ENCODE results near the gene C1orf21. TPM values are rescaled to one million over a fixed set of nuclear protein-coding genes. Genes with fewer than 3 reads are reported as not detected.

C1orf21 gene
- polyA plus RNA-seq, 1 donor (not counting 4 experiments of a cell fraction or from before 2014, with no cell fraction given): 44.3 TPM

GRCh38 chr1:184388319-184388889 lies 1.6 kb downstream of the C1orf21 start:
- dilution Hi-C loops (cut with MboI; ENCODE audit: extremely low pct_ligation_motif_present, low sequenced_read_pairs): no loop called here
- peak; percentile 54 for DNase-seq (ENCODE audit: low read depth, low spot score)
- Histone ChIP-seq H3K27ac (ENCODE audit: control insufficient read depth, insufficient read depth, low read length) (peak overlapping the region; percentile 92), H3K4me2 (ENCODE audit: control insufficient read depth, extremely low read depth, insufficient read depth, low read depth, low read length) (peak overlapping the region; percentile 97), H3K9ac (ENCODE audit: control insufficient read depth, extremely low read depth, insufficient read depth, low read length) (peak overlapping the region; percentile 85), H3K36me3 (ENCODE audit: control insufficient read depth in 2 of 2, extremely low read depth in 1 of 2, insufficient read depth in 2 of 2, low read length in 2 of 2) (no peaks in the 10 kb centered on the region), H3K27me3 (ENCODE audit: control insufficient read depth, extremely low read depth, insufficient read depth, low read length) (no peaks in the 10 kb centered on the region), H4K20me1 (ENCODE audit: control insufficient read depth, extremely low read depth, insufficient read depth, low read length) (no peaks in the 10 kb centered on the region), H3K9me1 (ENCODE audit: control insufficient read depth, extremely low read depth, insufficient read depth, low read length) (no peaks in the 10 kb centered on the region), H3K9me3 (ENCODE audit: control insufficient read depth, low read depth, low read length) (no peaks in the 10 kb centered on the region), H3K4me3 (ENCODE audit: control insufficient read depth in 2 of 3, extremely low read depth in 1 of 3, insufficient read depth in 2 of 3, low read depth in 1 of 3, low read length in 3 of 3) (peak overlapping the region; percentile 73 to 96 (median 96)), H2AFZ (ENCODE audit: control insufficient read depth, low read length) (peak overlapping the region; percentile 60), H3K79me2 (ENCODE audit: control insufficient read depth, insufficient read depth, low read length) (peaks cover 54% of the 10 kb centered on the region), H3K4me1 (ENCODE audit: control insufficient read depth, extremely low read depth, insufficient read depth, low read length) (peaks cover 55% of the 10 kb centered on the region)
- peak; percentile 91 for FAIRE-seq
- no peak for TF ChIP-seq EZH2 (IDR thresholded peaks at IDR 0.05; ENCODE audit: low read length)
- no peak for TF ChIP-seq CTCF (optimal IDR thresholded peaks at IDR 0.05 in 1 of 3, IDR thresholded peaks at IDR 0.05 in 1 of 3, conservative IDR thresholded peaks at IDR 0.05 in 1 of 3; ENCODE audit: extremely low read depth in 1 of 3, insufficient read depth in 2 of 3, low read length in 3 of 3)

GRCh38 chr1:184388971-184389370 lies 2.1 kb downstream of the C1orf21 start:
- H3K4me3 ChIP-seq (ENCODE audit: control insufficient read depth in 2 of 3, extremely low read depth in 1 of 3, insufficient read depth in 2 of 3, low read depth in 1 of 3, low read length in 3 of 3): peak overlapping the region; percentile 73 to 96 (median 96)
- FAIRE-seq: peak; percentile 9

More at GRCh38 chr1:184388971-184389370, 2.1 kb downstream of the C1orf21 start:
- H4K20me1 ChIP-seq (ENCODE audit: control insufficient read depth, extremely low read depth, insufficient read depth, low read length): no peaks in the 10 kb centered on the region
- H3K9ac ChIP-seq (ENCODE audit: control insufficient read depth, extremely low read depth, insufficient read depth, low read length): peak overlapping the region; percentile 85
- peaks cover 56% of the 10 kb centered on the region for H3K79me2 ChIP-seq (ENCODE audit: control insufficient read depth, insufficient read depth, low read length)
- H3K9me3 ChIP-seq (ENCODE audit: control insufficient read depth, low read depth, low read length): no peaks in the 10 kb centered on the region
- DNase-seq (ENCODE audit: low read depth, low spot score): no peak
- no peaks in the 10 kb centered on the region for H3K27me3 ChIP-seq (ENCODE audit: control insufficient read depth, extremely low read depth, insufficient read depth, low read length)
- H3K27ac ChIP-seq (ENCODE audit: control insufficient read depth, insufficient read depth, low read length): peak overlapping the region; percentile 92
- TF ChIP-seq CTCF (optimal IDR thresholded peaks at IDR 0.05 in 1 of 3, IDR thresholded peaks at IDR 0.05 in 1 of 3, conservative IDR thresholded peaks at IDR 0.05 in 1 of 3; ENCODE audit: extremely low read depth in 1 of 3, insufficient read depth in 2 of 3, low read length in 3 of 3) (no peak), EZH2 (IDR thresholded peaks at IDR 0.05; ENCODE audit: low read length) (no peak)
- no peak overlapping the region for H2AFZ ChIP-seq (ENCODE audit: control insufficient read depth, low read length)
- H3K4me1 ChIP-seq (ENCODE audit: control insufficient read depth, extremely low read depth, insufficient read depth, low read length): peaks cover 61% of the 10 kb centered on the region
- dilution Hi-C loops (cut with MboI; ENCODE audit: extremely low pct_ligation_motif_present, low sequenced_read_pairs): no loop called here
- H3K4me2 ChIP-seq (ENCODE audit: control insufficient read depth, extremely low read depth, insufficient read depth, low read depth, low read length): peak overlapping the region; percentile 97
- H3K9me1 ChIP-seq (ENCODE audit: control insufficient read depth, extremely low read depth, insufficient read depth, low read length): no peaks in the 10 kb centered on the region
- H3K36me3 ChIP-seq (ENCODE audit: control insufficient read depth in 2 of 2, extremely low read depth in 1 of 2, insufficient read depth in 2 of 2, low read length in 2 of 2): no peaks in the 10 kb centered on the region
